Posterior cingulate gyrus (tissue), 11 donors: ENCODE measurements around the gene SLC34A2.

ENCODE experiments used
- DNase-seq, 10 donors: peaks; one replicate each; pipeline versions ENCODE4 v3.0.0 to v3.0.0-alpha.2; 2020 to 2021; ENCODE audit warnings: mixed read lengths in 3 of 10
- intact Hi-C: fragments of 100-400 bp; cut with DNase I; formaldehyde crosslinking; loops from one replicate; pipeline ENCODE4 v1.15.1; 2023

The SLC34A2 gene

DNA sequence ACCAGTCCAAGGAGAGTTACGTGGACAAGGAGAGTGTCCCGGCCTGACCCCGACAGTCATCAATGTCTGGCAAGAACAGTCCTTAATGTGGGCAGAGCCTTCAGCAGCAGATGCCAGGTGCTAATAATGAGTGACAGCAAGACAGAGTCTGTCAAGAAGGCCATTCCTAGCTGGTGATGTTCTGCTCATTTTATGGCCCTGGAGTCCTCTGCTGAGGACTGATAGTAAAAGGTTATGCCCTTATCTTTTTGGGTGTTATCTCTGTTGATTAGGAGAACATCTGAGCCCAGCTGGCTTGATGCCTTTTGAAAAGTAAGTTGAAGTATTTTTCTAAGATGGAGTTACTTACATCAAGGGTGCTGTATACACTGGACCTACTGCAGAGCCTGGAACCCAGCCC is 67.3 kb downstream of the SLC34A2 start:
- no peak for DNase-seq
- intact Hi-C loops, result no loop called here

GRCh38 chr4:25723409-25723808 is 67.8 kb downstream of the SLC34A2 start:
- intact Hi-C loops, result no loop called here
- DNase-seq, result no peak

DNA sequence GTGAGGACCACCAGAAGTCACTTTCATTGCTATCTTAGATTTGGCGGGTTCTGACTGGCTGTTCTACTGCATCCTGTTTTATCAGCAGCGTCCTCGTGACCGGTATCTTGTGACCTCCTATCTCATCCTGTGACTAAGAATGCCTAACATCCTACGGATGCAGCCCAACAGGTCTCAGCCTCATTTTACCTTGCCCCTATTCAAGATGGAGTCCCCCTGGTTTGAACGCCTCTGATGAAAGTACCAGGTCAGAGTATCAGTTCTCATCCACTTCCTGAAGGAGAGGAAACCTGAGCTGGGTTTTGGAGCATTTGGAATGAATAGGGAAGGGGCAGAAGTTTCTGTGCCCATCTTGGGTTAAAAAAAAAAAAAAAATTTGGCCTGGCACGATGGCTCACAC is 70.2 kb downstream of the SLC34A2 start:
- intact Hi-C loops, result no loop called here
- DNase-seq, result no peak

DNA sequence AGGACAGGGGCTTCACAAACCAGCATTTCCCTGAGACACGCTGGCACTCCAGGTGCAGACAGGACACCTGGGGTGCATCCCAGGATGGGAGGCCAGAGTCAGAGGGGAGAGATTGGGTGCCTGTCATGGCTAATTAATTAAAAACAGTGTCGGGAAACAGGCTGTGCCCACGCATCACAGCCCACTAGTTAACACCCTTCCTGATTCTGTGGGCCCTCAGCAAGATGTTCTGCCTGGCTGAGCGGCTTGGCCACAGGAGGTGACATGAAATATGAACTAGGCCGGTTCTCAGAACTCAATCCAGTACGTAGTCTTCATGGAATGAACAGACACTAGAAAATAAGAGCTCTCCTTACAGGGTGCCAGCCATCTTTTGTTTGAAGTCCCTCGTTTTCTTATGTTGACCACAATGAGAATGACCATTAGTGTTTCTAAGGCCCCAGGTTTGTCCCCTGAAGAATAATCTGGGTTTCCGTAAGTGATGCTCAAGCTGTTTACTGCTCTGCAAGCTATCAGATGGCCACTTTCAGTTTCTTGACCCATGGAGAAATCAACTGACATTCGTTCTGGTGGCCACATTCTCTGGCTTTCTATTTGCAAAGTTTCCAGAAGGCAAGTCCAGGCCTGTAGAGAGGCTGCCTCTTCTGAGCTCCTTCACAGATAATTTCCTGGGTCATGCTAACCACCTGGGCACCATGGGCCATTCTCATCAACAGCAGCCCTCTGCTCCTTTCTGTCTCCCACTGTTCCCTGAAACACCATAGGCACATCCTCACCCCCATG is 72.3 kb downstream of the SLC34A2 start:
- intact Hi-C loops, result no loop called here
- no peak for DNase-seq
